K562 (cell line): Measurements from ENCODE around the gene KCTD7. TPM values are rescaled to one million over a fixed set of nuclear protein-coding genes. Genes with fewer than 3 reads are reported as not detected.

Source experiments
- ATF7 ChIP-seq: fragments of 450-650 bp; IDR thresholded peaks from 2 replicates; pipeline ENCODE4 v1.7.1; 2014; ENCODE audit warnings: mild to moderate bottlenecking, moderate library complexity
- CXXC5 ChIP-seq: fragments of 250-450 bp; sonication (Bioruptor Pico); IDR thresholded peaks from 2 replicates; pipeline ENCODE4 v1.8.0; 2022; ENCODE audit warnings: inconsistent platforms, mild to moderate bottlenecking, moderate library complexity
- HDAC2 ChIP-seq: fragments of 450-650 bp; IDR thresholded peaks from 2 replicates; pipeline ENCODE4 v1.6.1; 2016; ENCODE audit warnings: mild to moderate bottlenecking
- HNRNPK ChIP-seq: fragments of 200-400 bp; formaldehyde crosslinking; IDR thresholded peaks from one replicate; pipeline ENCODE4 v1.6.1; 2018; ENCODE audit warnings: mild to moderate bottlenecking, low read depth, low read length; ENCODE audit not compliant: poor library complexity, severe bottlenecking
- KDM5B ChIP-seq: fragments of 200-600 bp; sonication (generic); IDR thresholded peaks from 2 replicates; pipeline ENCODE4 v1.6.1; 2012; ENCODE audit warnings: low read depth, mild to moderate bottlenecking, moderate library complexity, low read length, control low read depth, inconsistent platforms; ENCODE audit not compliant: insufficient replicate concordance
- LCOR ChIP-seq: sonication (generic); formaldehyde crosslinking; IDR thresholded peaks from 2 replicates; pipeline ENCODE4 v1.8.0; 2022; ENCODE audit warnings: mild to moderate bottlenecking, missing genetic modification reagents
- MECOM ChIP-seq: fragments of 250-450 bp; sonication (Bioruptor Pico); IDR thresholded peaks from 2 replicates; pipeline ENCODE4 v1.8.0; 2022; ENCODE audit warnings: inconsistent platforms
- MIER1 ChIP-seq: fragments of 450-650 bp; IDR thresholded peaks from 2 replicates; pipeline ENCODE4 v1.6.1; 2016; ENCODE audit warnings: antibody characterized with exemption, mild to moderate bottlenecking, low read depth
- NRF1 ChIP-seq, 2 experiments: fragments of 450-650 bp; IDR thresholded peaks in 1 of 2; conservative IDR thresholded peaks in 1 of 2; 2 replicates each; pipeline ENCODE4 v1.6.1; 2014; ENCODE audit warnings: mild to moderate bottlenecking in 2 of 2
- SIN3B ChIP-seq: fragments of 450-650 bp; IDR thresholded peaks from 2 replicates; pipeline ENCODE4 v1.6.1; 2017; ENCODE audit warnings: low read depth, mild to moderate bottlenecking, moderate library complexity
- TAF1 ChIP-seq: IDR thresholded peaks from 2 replicates; pipeline ENCODE4 v1.6.1; 2011; ENCODE audit warnings: mild to moderate bottlenecking, low read length, moderate library complexity; ENCODE audit not compliant: insufficient read depth, control insufficient read depth, severe bottlenecking; ENCODE audit errors: extremely low read depth
- ZNF24 ChIP-seq: fragments of 450-650 bp; IDR thresholded peaks from 2 replicates; pipeline ENCODE4 v1.6.1; 2016
- ZNF584 ChIP-seq: fragments of 200-800 bp; sonication (Bioruptor generic); IDR thresholded peaks from 2 replicates; pipeline ENCODE4 v1.6.1; 2016; ENCODE audit warnings: low read depth, mild to moderate bottlenecking, missing genetic modification characterization, missing compliant biosample characterization
- polyA plus RNA-seq, 8 experiments: library from polyadenylated mRNA; depleted of rRNA in 4 of 8; stranded (reverse) in 5 of 8; unstranded in 3 of 8; fragments of >200 nt; fragmentation: Nextera tagmentation in 2 of 8; fragmentation: Illumina TruSeq in 1 of 8; extraction: Ambion mirVana in 2 of 8; extraction: Trizol in 1 of 8; gene quantifications; 2 replicates each; pipeline versions ENCODE4 v1.2.1 to v1.2.3, GENCODE V29; 2011 to 2014; ENCODE audit warnings: inconsistent platforms in 1 of 8, missing spikeins in 1 of 8
- total RNA-seq, 7 experiments: library from RNA; depleted of rRNA in 6 of 7; stranded (reverse); fragments of >200 nt in 6 of 7; fragmentation: Illumina TruSeq in 2 of 7; extraction: Trizol in 2 of 7; gene quantifications; 2 replicates each; pipeline versions ENCODE4 v1.2.1 to v1.2.3, GENCODE V29; 2011 to 2021; ENCODE audit warnings: low replicate concordance in 1 of 7
- TF ChIP-seq, protein P1 (sequence below): fragments of 450-650 bp; IDR thresholded peaks from 2 replicates; pipeline ENCODE4 v1.6.1; 2016; ENCODE audit warnings: mild to moderate bottlenecking, moderate library complexity
- TF ChIP-seq, protein P2 (sequence below), 2 experiments: fragments of 450-650 bp in 1 of 2; sonication (generic) in 1 of 2; formaldehyde crosslinking; conservative IDR thresholded peaks; 2 replicates each; pipeline versions ENCODE4 v1.4.0 to v1.8.1; 2020 to 2022; ENCODE audit warnings: mild to moderate bottlenecking in 1 of 2, missing genetic modification reagents in 1 of 2

The KCTD7 gene
- total and polyA plus RNA-seq, 9 of the 15 experiments (the other 6 are each of a cell fraction or from before 2014, with no cell fraction given): 1.5 to 26.0 (median 9.0) TPM

DNA sequence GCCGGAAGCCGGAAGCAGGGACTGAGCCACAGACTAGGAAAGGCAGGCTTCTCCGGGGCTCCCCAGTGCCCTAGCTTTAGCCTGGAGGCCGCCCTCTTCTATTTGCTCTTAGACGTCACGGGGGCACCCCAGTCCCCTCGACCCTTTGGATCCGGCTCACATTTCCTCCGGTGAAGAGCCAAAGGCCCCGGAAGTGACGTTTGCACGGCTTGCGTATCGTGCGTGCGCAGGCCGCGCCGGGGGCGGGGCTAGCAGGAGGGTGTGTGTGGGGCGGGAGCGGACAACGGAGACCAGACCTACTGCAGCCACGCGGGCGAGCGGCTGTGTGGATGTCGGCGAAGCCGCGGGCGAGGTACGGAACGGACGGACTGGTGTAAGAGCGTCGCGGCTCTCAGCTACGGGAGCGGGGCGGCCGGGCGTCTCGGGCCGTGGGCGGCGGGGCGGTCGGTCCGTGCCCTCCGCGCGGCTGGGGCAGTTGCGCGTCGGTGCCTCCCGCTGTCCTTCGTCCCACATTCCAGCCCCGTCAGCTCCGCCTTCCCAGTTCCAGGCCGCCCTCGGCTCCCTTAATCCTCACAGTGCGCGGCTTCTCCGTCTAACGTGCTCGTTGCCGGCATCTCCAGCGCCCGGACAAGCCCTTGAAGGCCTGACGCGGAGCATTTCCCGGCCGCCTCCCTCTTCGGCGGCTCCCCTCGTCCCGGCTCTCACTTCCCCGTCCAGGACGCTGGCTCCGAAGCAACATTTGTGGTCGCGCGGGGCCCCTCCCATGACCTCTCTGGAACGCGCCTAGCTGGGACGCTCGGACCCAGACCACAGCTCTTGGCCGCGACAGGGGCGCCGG lies 25.8 kb downstream of the KCTD7 start (continued):
- TF ChIP-seq, protein P1, sequence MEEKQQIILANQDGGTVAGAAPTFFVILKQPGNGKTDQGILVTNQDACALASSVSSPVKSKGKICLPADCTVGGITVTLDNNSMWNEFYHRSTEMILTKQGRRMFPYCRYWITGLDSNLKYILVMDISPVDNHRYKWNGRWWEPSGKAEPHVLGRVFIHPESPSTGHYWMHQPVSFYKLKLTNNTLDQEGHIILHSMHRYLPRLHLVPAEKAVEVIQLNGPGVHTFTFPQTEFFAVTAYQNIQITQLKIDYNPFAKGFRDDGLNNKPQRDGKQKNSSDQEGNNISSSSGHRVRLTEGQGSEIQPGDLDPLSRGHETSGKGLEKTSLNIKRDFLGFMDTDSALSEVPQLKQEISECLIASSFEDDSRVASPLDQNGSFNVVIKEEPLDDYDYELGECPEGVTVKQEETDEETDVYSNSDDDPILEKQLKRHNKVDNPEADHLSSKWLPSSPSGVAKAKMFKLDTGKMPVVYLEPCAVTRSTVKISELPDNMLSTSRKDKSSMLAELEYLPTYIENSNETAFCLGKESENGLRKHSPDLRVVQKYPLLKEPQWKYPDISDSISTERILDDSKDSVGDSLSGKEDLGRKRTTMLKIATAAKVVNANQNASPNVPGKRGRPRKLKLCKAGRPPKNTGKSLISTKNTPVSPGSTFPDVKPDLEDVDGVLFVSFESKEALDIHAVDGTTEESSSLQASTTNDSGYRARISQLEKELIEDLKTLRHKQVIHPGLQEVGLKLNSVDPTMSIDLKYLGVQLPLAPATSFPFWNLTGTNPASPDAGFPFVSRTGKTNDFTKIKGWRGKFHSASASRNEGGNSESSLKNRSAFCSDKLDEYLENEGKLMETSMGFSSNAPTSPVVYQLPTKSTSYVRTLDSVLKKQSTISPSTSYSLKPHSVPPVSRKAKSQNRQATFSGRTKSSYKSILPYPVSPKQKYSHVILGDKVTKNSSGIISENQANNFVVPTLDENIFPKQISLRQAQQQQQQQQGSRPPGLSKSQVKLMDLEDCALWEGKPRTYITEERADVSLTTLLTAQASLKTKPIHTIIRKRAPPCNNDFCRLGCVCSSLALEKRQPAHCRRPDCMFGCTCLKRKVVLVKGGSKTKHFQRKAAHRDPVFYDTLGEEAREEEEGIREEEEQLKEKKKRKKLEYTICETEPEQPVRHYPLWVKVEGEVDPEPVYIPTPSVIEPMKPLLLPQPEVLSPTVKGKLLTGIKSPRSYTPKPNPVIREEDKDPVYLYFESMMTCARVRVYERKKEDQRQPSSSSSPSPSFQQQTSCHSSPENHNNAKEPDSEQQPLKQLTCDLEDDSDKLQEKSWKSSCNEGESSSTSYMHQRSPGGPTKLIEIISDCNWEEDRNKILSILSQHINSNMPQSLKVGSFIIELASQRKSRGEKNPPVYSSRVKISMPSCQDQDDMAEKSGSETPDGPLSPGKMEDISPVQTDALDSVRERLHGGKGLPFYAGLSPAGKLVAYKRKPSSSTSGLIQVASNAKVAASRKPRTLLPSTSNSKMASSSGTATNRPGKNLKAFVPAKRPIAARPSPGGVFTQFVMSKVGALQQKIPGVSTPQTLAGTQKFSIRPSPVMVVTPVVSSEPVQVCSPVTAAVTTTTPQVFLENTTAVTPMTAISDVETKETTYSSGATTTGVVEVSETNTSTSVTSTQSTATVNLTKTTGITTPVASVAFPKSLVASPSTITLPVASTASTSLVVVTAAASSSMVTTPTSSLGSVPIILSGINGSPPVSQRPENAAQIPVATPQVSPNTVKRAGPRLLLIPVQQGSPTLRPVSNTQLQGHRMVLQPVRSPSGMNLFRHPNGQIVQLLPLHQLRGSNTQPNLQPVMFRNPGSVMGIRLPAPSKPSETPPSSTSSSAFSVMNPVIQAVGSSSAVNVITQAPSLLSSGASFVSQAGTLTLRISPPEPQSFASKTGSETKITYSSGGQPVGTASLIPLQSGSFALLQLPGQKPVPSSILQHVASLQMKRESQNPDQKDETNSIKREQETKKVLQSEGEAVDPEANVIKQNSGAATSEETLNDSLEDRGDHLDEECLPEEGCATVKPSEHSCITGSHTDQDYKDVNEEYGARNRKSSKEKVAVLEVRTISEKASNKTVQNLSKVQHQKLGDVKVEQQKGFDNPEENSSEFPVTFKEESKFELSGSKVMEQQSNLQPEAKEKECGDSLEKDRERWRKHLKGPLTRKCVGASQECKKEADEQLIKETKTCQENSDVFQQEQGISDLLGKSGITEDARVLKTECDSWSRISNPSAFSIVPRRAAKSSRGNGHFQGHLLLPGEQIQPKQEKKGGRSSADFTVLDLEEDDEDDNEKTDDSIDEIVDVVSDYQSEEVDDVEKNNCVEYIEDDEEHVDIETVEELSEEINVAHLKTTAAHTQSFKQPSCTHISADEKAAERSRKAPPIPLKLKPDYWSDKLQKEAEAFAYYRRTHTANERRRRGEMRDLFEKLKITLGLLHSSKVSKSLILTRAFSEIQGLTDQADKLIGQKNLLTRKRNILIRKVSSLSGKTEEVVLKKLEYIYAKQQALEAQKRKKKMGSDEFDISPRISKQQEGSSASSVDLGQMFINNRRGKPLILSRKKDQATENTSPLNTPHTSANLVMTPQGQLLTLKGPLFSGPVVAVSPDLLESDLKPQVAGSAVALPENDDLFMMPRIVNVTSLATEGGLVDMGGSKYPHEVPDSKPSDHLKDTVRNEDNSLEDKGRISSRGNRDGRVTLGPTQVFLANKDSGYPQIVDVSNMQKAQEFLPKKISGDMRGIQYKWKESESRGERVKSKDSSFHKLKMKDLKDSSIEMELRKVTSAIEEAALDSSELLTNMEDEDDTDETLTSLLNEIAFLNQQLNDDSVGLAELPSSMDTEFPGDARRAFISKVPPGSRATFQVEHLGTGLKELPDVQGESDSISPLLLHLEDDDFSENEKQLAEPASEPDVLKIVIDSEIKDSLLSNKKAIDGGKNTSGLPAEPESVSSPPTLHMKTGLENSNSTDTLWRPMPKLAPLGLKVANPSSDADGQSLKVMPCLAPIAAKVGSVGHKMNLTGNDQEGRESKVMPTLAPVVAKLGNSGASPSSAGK: peak; percentile 99
- TF ChIP-seq LCOR (CRISPR knock-in tag) (peak; percentile 83), CXXC5 (peak; percentile 99), TAF1 (peak; percentile 85), HDAC2 (peak; percentile 12; the same call in 1 of the 2 replicates), ZNF24 (0 out of 2 replicates have a peak, but pooled peaks have one; percentile 11), HNRNPK (peak; percentile 40), NRF1 (conservative IDR thresholded peaks at IDR 0.05 in 1 of 2, IDR thresholded peaks at IDR 0.05 in 1 of 2) (peak; percentile 97), ZNF584 (0 out of 2 replicates have a peak, but pooled peaks have one; percentile 20), MIER1 (no peak), MECOM (CRISPR knock-in tag) (no peak), KDM5B (peak; percentile 93), ATF7 (peak; percentile 93), SIN3B (peak; percentile 75; the same call in 1 of the 2 replicates)
- TF ChIP-seq, protein P2, sequence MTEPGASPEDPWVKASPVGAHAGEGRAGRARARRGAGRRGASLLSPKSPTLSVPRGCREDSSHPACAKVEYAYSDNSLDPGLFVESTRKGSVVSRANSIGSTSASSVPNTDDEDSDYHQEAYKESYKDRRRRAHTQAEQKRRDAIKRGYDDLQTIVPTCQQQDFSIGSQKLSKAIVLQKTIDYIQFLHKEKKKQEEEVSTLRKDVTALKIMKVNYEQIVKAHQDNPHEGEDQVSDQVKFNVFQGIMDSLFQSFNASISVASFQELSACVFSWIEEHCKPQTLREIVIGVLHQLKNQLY (CRISPR knock-in tag; conservative IDR thresholded peaks at IDR 0.05): peak in 1 of 2 experiments; percentile 94; a peak in 2 of 4 replicates
